GM18520 (cell line): ENCODE results near the gene STMN3.
A peak's percentile ranks its signal among the peaks of the same experiment; 100 is the strongest.
"Not testable (repeated sequence)": the region's sequence is repeated elsewhere in the genome, so short reads cannot be mapped to it uniquely, and the experiment has no call there.

Source experiments
- ATAC-seq: cut with Tn5 transposase; IDR thresholded peaks from one replicate; pipeline ENCODE4 v1.9.1; 2021; ENCODE audit not compliant: unreplicated experiment

The STMN3 gene

GRCh38 chr20:63639093-63639975 is 13.9 kb downstream of the STMN3 start:
- ATAC-seq = no peak

- no peak for ATAC-seq
Observed at GRCh38 chr20:63636752-63637628, 16.2 kb downstream of the STMN3 start.

GRCh38 chr20:63635431-63636141 is 17.6 kb downstream of the STMN3 start:
- ATAC-seq = peak; percentile 58

GRCh38 chr20:63633732-63634131 is 19.5 kb downstream of the STMN3 start:
- no peak for ATAC-seq

GRCh38 chr20:63631426-63631825 is 21.8 kb downstream of the STMN3 start:
- not testable (repeated sequence) for ATAC-seq

- ATAC-seq = not testable (repeated sequence)
Observed at GRCh38 chr20:63630956-63631355, 22.3 kb downstream of the STMN3 start.

GRCh38 chr20:63628246-63628975 is 24.8 kb downstream of the STMN3 start:
- ATAC-seq = no peak

- no peak for ATAC-seq
Observed at GRCh38 chr20:63627751-63628245, 25.4 kb downstream of the STMN3 start.

GRCh38 chr20:63627129-63627750 is 26.0 kb downstream of the STMN3 start:
- ATAC-seq = peak; percentile 73

GRCh38 chr20:63626424-63627128 is 26.6 kb downstream of the STMN3 start, which contains the start of gene GMEB2:
GMEB2 (minus strand) TSS chr20:63627101; CDS start chr20:63619397, 7,704 bp downstream.
- peak; percentile 26 for ATAC-seq

GRCh38 chr20:63625771-63626423 is 27.3 kb downstream of the STMN3 start:
- no peak for ATAC-seq

- no peak for ATAC-seq
Observed at GRCh38 chr20:63624486-63624885, 28.7 kb downstream of the STMN3 start.

GRCh38 chr20:63622732-63623131 is 30.5 kb downstream of the STMN3 start:
- no peak for ATAC-seq

- no peak for ATAC-seq
Observed at GRCh38 chr20:63622096-63622495, 31.1 kb downstream of the STMN3 start.

GRCh38 chr20:63620991-63621390 is 32.2 kb downstream of the STMN3 start:
- ATAC-seq = no peak

- ATAC-seq = no peak
Observed at GRCh38 chr20:63619505-63619904, 33.7 kb downstream of the STMN3 start.

- ATAC-seq = no peak
Observed at GRCh38 chr20:63619086-63619485, 34.1 kb downstream of the STMN3 start.

GRCh38 chr20:63618291-63618980 is 34.8 kb downstream of the STMN3 start:
- no peak for ATAC-seq
